Right lobe of liver (tissue), 6 donors: ENCODE data around the gene KMT2E. TPM values are rescaled to one million over a fixed set of nuclear protein-coding genes. Genes with fewer than 3 reads are reported as not detected.

ENCODE experiments used
- ATAC-seq, 4 donors: fragments of 200-7000 bp; cut with Tn5 transposase; one replicate each; pipeline ENCODE4 v1.9.1; 2020; ENCODE audit warnings: mild to moderate bottlenecking in 4 of 4, moderate library complexity in 4 of 4
- DNase-seq, 3 donors: peaks; one replicate each; pipeline ENCODE4 v3.0.0-alpha.2; 2020
- H3K27ac ChIP-seq, 3 donors: fragments of 200-600 bp; one replicate each; pipeline ENCODE4 v1.8.0; 2022
- H3K27me3 ChIP-seq, 2 donors: fragments of 200-600 bp; one replicate each; pipeline ENCODE4 v1.8.0; 2022
- H3K36me3 ChIP-seq, 4 donors: fragments of 200-600 bp; sonication (generic) in 1 of 4; one replicate each; pipeline versions ENCODE4 v1.5.1 to v1.8.0; 2017 to 2022; ENCODE audit warnings: control low read depth in 1 of 4
- H3K4me1 ChIP-seq, 4 donors: fragments of 200-600 bp; sonication (generic) in 1 of 4; one replicate each; pipeline versions ENCODE4 v1.5.1 to v1.8.0; 2017 to 2022; ENCODE audit warnings: control low read depth in 1 of 4
- H3K4me3 ChIP-seq, 3 donors: fragments of 200-600 bp; one replicate each; pipeline ENCODE4 v1.8.0; 2022
- H3K9me3 ChIP-seq, 4 donors: fragments of 200-600 bp; sonication (generic) in 1 of 4; one replicate each; pipeline versions ENCODE4 v1.5.1 to v1.8.0; 2017 to 2022; ENCODE audit warnings: control low read depth in 1 of 4
- CTCF ChIP-seq, 4 donors: fragments of 200-600 bp in 3 of 4; fragments of 450-650 bp in 1 of 4; IDR thresholded peaks; one replicate each; pipeline versions ENCODE4 v1.5.1 to v1.8.0; 2016 to 2022; ENCODE audit warnings: antibody characterized with exemption in 4 of 4, mild to moderate bottlenecking in 2 of 4
- POLR2A ChIP-seq: fragments of 450-650 bp; IDR thresholded peaks from one replicate; pipeline ENCODE4 v1.6.1; 2017; ENCODE audit warnings: antibody characterized with exemption, mild to moderate bottlenecking
- WGBS: methylation state at CpG from one replicate; pipeline ENCODE4 v1.1.6; 2018; ENCODE audit warnings: low coverage, low lambda C conversion rate; ENCODE audit not compliant: insufficient coverage; ENCODE audit errors: missing lambda C conversion rate; 5-methylcytosine and 5-hydroxymethylcytosine counted together
- intact Hi-C, 2 donors: fragments of 100-400 bp; cut with DNase I; formaldehyde crosslinking; loops; one replicate each; pipeline versions ENCODE4 v1.11.2 to v1.14.1; 2022
- total RNA-seq, 6 experiments: library from RNA; depleted of rRNA in 2 of 6; stranded (reverse); fragments of >200 nt in 2 of 6; fragmentation: NEBNext Ultra II Directional in 3 of 6; extraction: Animal tissue kit (Norgen Biotek cat#: 25700) in 3 of 6; gene quantifications; one replicate each; pipeline versions ENCODE4 v1.1.0 to v1.2.4, GENCODE V29; 2016 to 2023
- donor health status: DM: no; HTN: yes; CAD: no.
- donor health status: DM: no; HTN: no; CAD: no.
- donor health status: DM: no; HTN: no; CAD: no.
- donor health status: DM: no; HTN: yes; CAD: no.
- donor health status: DM: no; HTN: yes; CAD: no.

Gene KMT2E
- total RNA-seq, 6 experiments from 2014 or later = 21.6 to 31.6 (median 25.3) TPM

GRCh38 chr7:105130580-105130979, 116.6 kb downstream of the KMT2E start:
- no peak for ATAC-seq
- no peak overlapping the region for H3K27ac ChIP-seq
- no peaks in the 10 kb centered on the region for H3K27me3 ChIP-seq
- 89% methylated on average over 2 of the region's 2 CpGs for WGBS
- no peak for DNase-seq
- H3K4me1 ChIP-seq = peaks cover 0 to 15% (median 3%) of the 10 kb centered on the region in 4 donors
- intact Hi-C loops = no loop called here
- no peak overlapping the region for H3K4me3 ChIP-seq
- H3K36me3 ChIP-seq = no peaks in the 10 kb centered on the region
- H3K9me3 ChIP-seq = no peaks in the 10 kb centered on the region
- TF ChIP-seq CTCF (IDR thresholded peaks at IDR 0.05) = no peak
- TF ChIP-seq POLR2A = no peak

DNA sequence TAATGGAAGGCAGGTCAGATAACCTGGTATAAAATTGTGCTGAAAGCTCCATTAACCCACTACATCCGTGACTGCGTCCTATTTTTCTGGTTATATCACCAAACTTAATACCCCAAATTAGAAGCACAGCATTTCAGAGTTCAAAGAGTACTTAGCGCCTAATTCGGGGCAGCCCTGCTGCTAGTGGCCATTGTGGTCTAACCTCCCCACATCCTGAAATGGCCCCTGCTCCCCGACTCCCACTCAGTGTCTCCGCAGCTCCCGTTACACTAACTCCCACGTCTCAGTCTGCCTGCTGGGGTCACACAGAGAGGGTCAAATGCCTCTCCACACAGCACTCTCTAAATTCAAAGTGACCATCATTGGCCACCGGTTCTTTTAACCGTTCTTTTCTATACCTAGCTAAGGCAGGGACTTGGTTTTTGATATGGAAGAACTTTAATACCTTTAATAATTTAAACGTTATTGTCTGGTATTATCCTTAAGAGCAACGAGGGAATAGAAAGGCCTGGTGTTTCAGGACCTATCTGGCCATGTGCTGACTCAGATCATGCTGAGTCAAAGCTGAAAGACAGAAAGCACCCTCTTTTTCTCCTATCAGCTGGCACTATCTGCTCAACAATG, 117.1 kb downstream of the KMT2E start:
- Histone ChIP-seq H3K4me3 (no peak overlapping the region), H3K36me3 (no peaks in the 10 kb centered on the region), H3K4me1 (peaks cover 0 to 15% (median 3%) of the 10 kb centered on the region in 4 donors), H3K27me3 (no peaks in the 10 kb centered on the region), H3K27ac (peak overlapping the region in 1 of 3 donors; percentile 52), H3K9me3 (no peaks in the 10 kb centered on the region)
- WGBS = 76% methylated on average over 6 of the region's 12 CpGs
- TF ChIP-seq POLR2A = no peak
- TF ChIP-seq CTCF (IDR thresholded peaks at IDR 0.05) = no peak
- intact Hi-C loops = no loop called here
- DNase-seq = no peak
- peak in 1 of 4 donors; percentile 29 for ATAC-seq

GRCh38 chr7:105131890-105132289, 117.9 kb downstream of the KMT2E start:
- WGBS = 37% methylated on average over 7 of the region's 7 CpGs
- no peaks in the 10 kb centered on the region for H3K27me3 ChIP-seq
- H3K36me3 ChIP-seq = no peaks in the 10 kb centered on the region
- no peak overlapping the region for H3K4me3 ChIP-seq
- ATAC-seq (peak; percentile 93 to 97 (median 94)), DNase-seq (peak; percentile 77 to 82 (median 80))
- H3K27ac ChIP-seq = peak overlapping the region in 2 of 3 donors; percentile 38 to 52
- peaks cover 0 to 15% (median 3%) of the 10 kb centered on the region in 4 donors for H3K4me1 ChIP-seq
- intact Hi-C loops = no loop called here
- TF ChIP-seq POLR2A = no peak
- no peak for TF ChIP-seq CTCF (IDR thresholded peaks at IDR 0.05)
- H3K9me3 ChIP-seq = no peaks in the 10 kb centered on the region

DNA sequence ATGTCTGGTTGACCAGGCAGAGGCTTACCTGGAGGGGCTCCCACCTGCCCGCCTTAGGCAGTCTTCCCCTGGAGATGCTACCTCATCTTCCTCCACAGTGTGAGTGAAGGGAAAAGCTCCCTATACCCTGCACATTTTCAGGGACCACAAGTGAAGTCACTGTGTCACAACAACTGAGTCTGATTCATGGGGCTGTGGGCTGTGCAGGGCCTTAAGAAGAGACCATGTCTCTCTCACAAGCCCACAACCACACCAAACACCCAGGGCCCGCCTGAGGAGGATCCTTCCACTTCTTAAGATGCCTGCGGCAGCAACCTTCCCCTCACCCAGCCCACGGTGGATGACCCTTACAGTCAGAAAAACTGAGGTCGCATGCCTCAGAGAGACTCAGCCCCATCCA, 118.3 kb downstream of the KMT2E start:
- 100% methylated on average over 2 of the region's 5 CpGs for WGBS
- intact Hi-C loops = no loop called here
- peaks cover 0 to 15% (median 3%) of the 10 kb centered on the region in 4 donors for H3K4me1 ChIP-seq
- no peaks in the 10 kb centered on the region for H3K27me3 ChIP-seq
- no peaks in the 10 kb centered on the region for H3K9me3 ChIP-seq
- no peaks in the 10 kb centered on the region for H3K36me3 ChIP-seq
- ATAC-seq = peak in 1 of 4 donors; percentile 23
- no peak for TF ChIP-seq CTCF (IDR thresholded peaks at IDR 0.05)
- no peak for TF ChIP-seq POLR2A
- H3K4me3 ChIP-seq = no peak overlapping the region
- H3K27ac ChIP-seq = peak overlapping the region in 2 of 3 donors; percentile 38 to 52
- no peak for DNase-seq
